MCF 10A (cell line): ENCODE data around the gene ADGRG3. TPM values are rescaled to one million over a fixed set of nuclear protein-coding genes. Genes with fewer than 3 reads are reported as not detected.

Experiments used
- BruUV-seq: library from RNA; stranded (reverse); fragments of 400-500 nt; replicated peaks from 2 replicates; lab custom pipeline; 2021; lab: Mats Ljungman, UMichigan
- CTCF ChIA-PET: fragments of 300-600 bp; sonication (Branson Sonifier 250); formaldehyde crosslinking; extraction: SDS; loops from one replicate; lab custom pipeline; 2021; ENCODE audit warnings: antibody characterized with exemption, inconsistent platforms; lab: Yijun Ruan, JAX
- POLR2A ChIA-PET: fragments of 300-600, 350-650 bp; sonication (Branson Sonifier 250); formaldehyde crosslinking; extraction: SDS; loops from one replicate; lab custom pipeline; 2020; ENCODE audit warnings: antibody characterized with exemption, inconsistent platforms; lab: Yijun Ruan, JAX
- DNase-seq: peaks from one replicate; pipeline ENCODE4 v3.0.0-alpha.2; 2018; ENCODE audit not compliant: unreplicated experiment
- H3K27ac Mint-ChIP-seq: one replicate; pipeline ENCODE4 v1.8.0; 2022; ENCODE audit warnings: mild to moderate bottlenecking, low read depth, mixed read lengths; ENCODE audit not compliant: unreplicated experiment
- H3K27me3 Mint-ChIP-seq: one replicate; pipeline ENCODE4 v1.8.0; 2022; ENCODE audit warnings: mixed read lengths; ENCODE audit not compliant: insufficient read depth, unreplicated experiment
- H3K36me3 Mint-ChIP-seq: one replicate; pipeline ENCODE4 v1.8.0; 2022; ENCODE audit warnings: mild to moderate bottlenecking, moderate library complexity, mixed read lengths; ENCODE audit not compliant: insufficient read depth, unreplicated experiment
- H3K4me1 Mint-ChIP-seq: one replicate; pipeline ENCODE4 v1.8.0; 2022; ENCODE audit warnings: mixed read lengths; ENCODE audit not compliant: insufficient read depth, unreplicated experiment
- H3K4me3 Mint-ChIP-seq: one replicate; pipeline ENCODE4 v1.8.0; 2022; ENCODE audit warnings: mild to moderate bottlenecking, moderate library complexity, mixed read lengths; ENCODE audit not compliant: unreplicated experiment
- H3K9me3 Mint-ChIP-seq: one replicate; pipeline ENCODE4 v1.8.0; 2022; ENCODE audit warnings: mixed read lengths; ENCODE audit not compliant: unreplicated experiment
- CTCF ChIP-seq: fragments of 200-600 bp; IDR thresholded peaks from one replicate; pipeline ENCODE4 v1.8.0; 2022; ENCODE audit warnings: antibody characterized with exemption, mild to moderate bottlenecking; ENCODE audit not compliant: unreplicated experiment
- intact Hi-C: fragments of 100-400 bp; cut with micrococcal nuclease; formaldehyde crosslinking; loops from 2 replicates; pipeline ENCODE4 v1.14.1; 2022
- total RNA-seq: library from RNA; stranded (reverse); gene quantifications from 2 replicates; pipeline ENCODE4 v1.2.3, GENCODE V29; 2022

The ADGRG3 gene
- total RNA-seq, 1 experiment from 2014 or later = not detected

GRCh38 chr16:57707331-57707730 lies 39.2 kb downstream of the ADGRG3 start:
- peaks cover 46% of the 10 kb centered on the region for H3K27me3 Mint-ChIP-seq
- no peak for DNase-seq
- BruUV-seq = no TSS peak
- H3K4me3 Mint-ChIP-seq = no peak overlapping the region
- peaks cover 4% of the 10 kb centered on the region for H3K36me3 Mint-ChIP-seq
- no peak overlapping the region for H3K27ac Mint-ChIP-seq
- H3K9me3 Mint-ChIP-seq = peaks cover 18% of the 10 kb centered on the region
- intact Hi-C loops = no loop called here
- POLR2A ChIA-PET = interaction anchor here (0.8 kb wide), 1 partner anchor 28 kb away, joined by 3 read pairs; no protein-coding TSS in a partner anchor
- CTCF ChIA-PET = interaction anchor here (1.1 kb wide), 1 partner anchor 129 kb away, joined by 3 read pairs; no protein-coding TSS in a partner anchor
- H3K4me1 Mint-ChIP-seq = no peaks in the 10 kb centered on the region
- TF ChIP-seq CTCF = no peak

- intact Hi-C loops = no loop called here
- H3K4me3 Mint-ChIP-seq = no peak overlapping the region
- BruUV-seq = no TSS peak
- ChIA-PET CTCF (no interaction called here), POLR2A (no interaction called here)
- H3K27ac Mint-ChIP-seq = no peak overlapping the region
- no peaks in the 10 kb centered on the region for H3K4me1 Mint-ChIP-seq
- DNase-seq = no peak
- peaks cover 18% of the 10 kb centered on the region for H3K9me3 Mint-ChIP-seq
- H3K36me3 Mint-ChIP-seq = peaks cover 4% of the 10 kb centered on the region
- TF ChIP-seq CTCF = no peak
- H3K27me3 Mint-ChIP-seq = peaks cover 55% of the 10 kb centered on the region
Observed at GRCh38 chr16:57708168-57708567, 40.1 kb downstream of the ADGRG3 start.

- no peak overlapping the region for H3K27ac Mint-ChIP-seq
- no peak for TF ChIP-seq CTCF
- peaks cover 18% of the 10 kb centered on the region for H3K9me3 Mint-ChIP-seq
- no peak overlapping the region for H3K4me3 Mint-ChIP-seq
- H3K4me1 Mint-ChIP-seq = no peaks in the 10 kb centered on the region
- ChIA-PET POLR2A (no interaction called here), CTCF (no interaction called here)
- no TSS peak for BruUV-seq
- no peak for DNase-seq
- intact Hi-C loops = no loop called here
- peaks cover 4% of the 10 kb centered on the region for H3K36me3 Mint-ChIP-seq
- peaks cover 60% of the 10 kb centered on the region for H3K27me3 Mint-ChIP-seq
Observed at GRCh38 chr16:57709663-57710062, 41.6 kb downstream of the ADGRG3 start.

- no peak for TF ChIP-seq CTCF
- CTCF ChIA-PET = interaction anchor here (0.7 kb wide), 1 partner anchor 135 kb away, joined by 3 read pairs; no protein-coding TSS in a partner anchor
- no peak overlapping the region for H3K4me3 Mint-ChIP-seq
- DNase-seq = no peak
- H3K9me3 Mint-ChIP-seq = peaks cover 5% of the 10 kb centered on the region
- intact Hi-C loops = no loop called here
- peaks cover 4% of the 10 kb centered on the region for H3K36me3 Mint-ChIP-seq
- H3K27me3 Mint-ChIP-seq = peaks cover 64% of the 10 kb centered on the region
- H3K27ac Mint-ChIP-seq = no peak overlapping the region
- POLR2A ChIA-PET = no interaction called here
- H3K4me1 Mint-ChIP-seq = no peaks in the 10 kb centered on the region
- no TSS peak for BruUV-seq
Observed at GRCh38 chr16:57711346-57711745, 43.2 kb downstream of the ADGRG3 start.
